Stimulated activated effector memory CD8-positive, alpha-beta T cell treated with anti-CD3 and anti-CD28 coated beads, Interleukin-12 subunit alpha, Interleukin-12 subunit beta, amount 100 ng/mL, for 72 hours (primary cell): Measurements from ENCODE around the gene TSPOAP1.

Experiments
- ATAC-seq: fragments of 150-1000 bp; cut with Tn5 transposase; 2 replicates; pipeline ENCODE4 v1.10.0; 2021
- DNase-seq, 2 donors: peaks; one replicate each; pipeline ENCODE4 v3.0.0; 2021 to 2022; ENCODE audit warnings: low spot score in 2 of 2
- H3K27ac Mint-ChIP-seq: one replicate; pipeline ENCODE4 v1.8.0; 2022; ENCODE audit warnings: mild to moderate bottlenecking, mixed read lengths
- H3K36me3 Mint-ChIP-seq: one replicate; pipeline ENCODE4 v1.8.0; 2022; ENCODE audit warnings: mild to moderate bottlenecking, mixed read lengths
- H3K4me1 Mint-ChIP-seq: one replicate; pipeline ENCODE4 v1.8.0; 2022; ENCODE audit warnings: mixed read lengths
- H3K4me3 Mint-ChIP-seq: one replicate; pipeline ENCODE4 v1.8.0; 2022; ENCODE audit warnings: mild to moderate bottlenecking, mixed read lengths
- H3K9me3 Mint-ChIP-seq: one replicate; pipeline ENCODE4 v1.8.0; 2022; ENCODE audit warnings: mixed read lengths

The TSPOAP1 gene

GRCh38 chr17:58268326-58268725 lies 60.3 kb downstream of the TSPOAP1 start:
- no peaks in the 10 kb centered on the region for H3K36me3 Mint-ChIP-seq
- no peak for ATAC-seq
- H3K27ac Mint-ChIP-seq: no peak overlapping the region
- no peak for DNase-seq
- H3K9me3 Mint-ChIP-seq: no peaks in the 10 kb centered on the region
- peaks cover 11% of the 10 kb centered on the region for H3K4me1 Mint-ChIP-seq
- no peak overlapping the region for H3K4me3 Mint-ChIP-seq

DNA sequence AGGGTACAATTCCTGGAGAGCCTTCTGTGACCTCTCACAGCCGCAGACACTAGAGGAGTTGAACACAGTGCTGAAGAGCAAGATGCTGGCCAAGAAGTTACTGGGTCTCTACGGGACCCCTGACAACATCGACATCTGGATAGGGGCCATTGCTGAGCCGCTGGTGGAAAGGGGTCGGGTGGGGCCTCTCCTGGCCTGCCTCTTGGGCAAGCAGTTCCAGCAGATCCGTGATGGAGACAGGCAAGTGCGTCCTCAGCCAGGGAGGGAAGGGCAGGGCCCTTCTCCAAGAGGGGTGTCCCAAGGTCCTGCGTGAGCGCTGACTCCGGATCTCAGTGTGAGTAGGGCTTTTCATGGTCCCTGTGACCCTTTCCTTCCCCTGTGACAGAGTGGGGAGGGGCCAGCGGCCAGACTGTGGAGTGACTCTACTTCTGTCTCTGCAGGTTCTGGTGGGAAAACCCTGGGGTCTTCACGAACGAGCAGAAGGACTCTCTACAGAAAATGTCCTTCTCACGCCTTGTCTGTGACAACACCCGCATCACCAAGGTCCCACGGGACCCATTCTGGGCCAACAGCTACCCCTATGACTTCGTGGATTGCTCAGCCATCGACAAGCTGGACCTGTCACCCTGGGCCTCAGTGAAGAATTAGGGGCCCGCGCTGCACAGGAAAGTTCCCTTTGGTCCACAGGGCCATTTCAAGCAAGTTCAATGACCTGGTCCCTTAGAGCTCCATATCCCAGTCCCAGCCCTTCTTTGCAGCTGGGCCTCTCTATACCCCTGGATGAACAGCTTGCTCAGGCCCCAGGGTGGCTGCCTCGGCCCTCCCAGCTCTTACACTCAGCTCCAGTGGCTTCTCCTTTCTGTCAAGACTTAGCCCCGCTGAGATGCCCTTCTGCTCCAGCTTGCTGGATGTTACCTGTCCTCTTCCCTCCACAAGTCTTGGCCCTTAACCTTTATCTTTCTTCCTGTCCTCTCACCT lies 61.0 kb downstream of the TSPOAP1 start:
- ATAC-seq: no peak
- Mint-ChIP-seq H3K4me1 (peaks cover 4% of the 10 kb centered on the region), H3K9me3 (no peaks in the 10 kb centered on the region), H3K4me3 (no peak overlapping the region), H3K36me3 (no peaks in the 10 kb centered on the region), H3K27ac (no peak overlapping the region)
- no peak for DNase-seq

DNA sequence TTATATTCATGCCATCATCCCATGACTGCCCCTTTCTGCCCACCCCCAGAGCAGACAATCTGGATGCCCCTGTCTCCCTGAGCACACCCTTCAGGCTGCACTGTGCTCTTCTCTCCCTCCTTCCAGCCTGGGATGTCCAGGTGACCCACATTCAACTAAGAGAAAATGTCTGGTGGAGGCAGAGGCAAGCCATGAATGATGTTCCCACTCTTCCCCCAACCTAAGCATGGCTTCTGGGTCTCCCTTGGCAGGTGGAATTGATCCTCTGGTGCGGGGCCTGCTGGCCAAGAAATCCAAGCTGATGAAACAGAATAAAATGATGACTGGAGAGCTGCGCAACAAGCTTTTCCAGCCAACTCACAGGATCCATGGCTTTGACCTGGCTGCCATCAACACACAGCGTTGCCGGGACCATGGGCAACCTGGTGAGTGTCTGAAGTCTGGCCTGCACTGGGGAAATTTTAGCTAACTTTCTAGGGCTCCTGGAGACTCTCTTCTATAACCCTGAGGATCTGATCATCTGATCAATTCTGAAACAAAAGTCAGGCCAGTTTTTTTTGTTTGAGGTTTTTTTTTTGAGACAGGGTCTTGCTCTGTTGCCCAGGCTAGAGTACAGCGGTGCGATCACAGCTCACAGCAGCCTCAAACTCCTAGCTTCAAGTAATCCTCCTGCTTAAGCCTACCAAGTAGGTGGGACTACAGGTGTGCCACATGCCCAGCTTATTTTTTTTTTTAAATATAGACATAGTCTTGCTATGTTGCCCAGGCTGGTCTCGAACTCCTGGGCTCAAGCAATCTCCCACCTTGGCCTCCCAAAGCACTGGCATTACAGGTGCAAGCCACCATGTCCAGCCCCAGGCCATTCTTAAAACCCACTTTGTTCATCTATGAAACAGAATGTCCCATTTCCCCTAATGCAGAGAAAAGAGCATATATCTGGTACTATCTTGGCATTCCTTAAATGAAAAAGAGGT lies 62.4 kb downstream of the TSPOAP1 start:
- H3K36me3 Mint-ChIP-seq: no peaks in the 10 kb centered on the region
- peaks cover 4% of the 10 kb centered on the region for H3K4me1 Mint-ChIP-seq
- no peaks in the 10 kb centered on the region for H3K9me3 Mint-ChIP-seq
- H3K27ac Mint-ChIP-seq: no peak overlapping the region
- DNase-seq: no peak
- no peak for ATAC-seq
- H3K4me3 Mint-ChIP-seq: no peak overlapping the region

DNA sequence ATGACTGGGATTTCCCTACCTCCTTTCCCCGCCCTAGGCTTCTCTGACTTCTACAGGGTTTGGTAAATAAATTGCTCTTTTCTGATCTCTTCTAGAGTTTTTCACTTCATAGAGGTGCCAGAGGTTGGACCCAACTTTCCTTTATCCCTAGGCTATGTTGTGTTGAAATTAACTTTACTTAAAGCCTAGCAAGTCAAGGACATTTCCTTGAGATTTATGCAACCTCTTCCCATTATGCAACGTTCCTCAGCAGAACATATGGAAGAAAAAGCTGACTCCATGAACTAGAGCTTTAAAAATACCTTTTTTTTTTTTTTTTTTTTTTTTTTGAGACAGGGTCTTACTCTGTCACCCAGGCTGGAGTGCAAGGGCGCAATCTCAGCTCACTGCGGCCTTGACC lies 63.3 kb downstream of the TSPOAP1 start:
- no peak for ATAC-seq
- H3K4me3 Mint-ChIP-seq: no peak overlapping the region
- peaks cover under 1% of the 10 kb centered on the region for H3K4me1 Mint-ChIP-seq
- H3K9me3 Mint-ChIP-seq: no peaks in the 10 kb centered on the region
- no peak for DNase-seq
- no peak overlapping the region for H3K27ac Mint-ChIP-seq
- no peaks in the 10 kb centered on the region for H3K36me3 Mint-ChIP-seq

GRCh38 chr17:58264407-58265103 lies 64.0 kb downstream of the TSPOAP1 start:
- no peak for ATAC-seq
- no peaks in the 10 kb centered on the region for H3K4me1 Mint-ChIP-seq
- no peak overlapping the region for H3K27ac Mint-ChIP-seq
- no peak for DNase-seq
- no peaks in the 10 kb centered on the region for H3K36me3 Mint-ChIP-seq
- H3K4me3 Mint-ChIP-seq: no peak overlapping the region
- no peaks in the 10 kb centered on the region for H3K9me3 Mint-ChIP-seq

DNA sequence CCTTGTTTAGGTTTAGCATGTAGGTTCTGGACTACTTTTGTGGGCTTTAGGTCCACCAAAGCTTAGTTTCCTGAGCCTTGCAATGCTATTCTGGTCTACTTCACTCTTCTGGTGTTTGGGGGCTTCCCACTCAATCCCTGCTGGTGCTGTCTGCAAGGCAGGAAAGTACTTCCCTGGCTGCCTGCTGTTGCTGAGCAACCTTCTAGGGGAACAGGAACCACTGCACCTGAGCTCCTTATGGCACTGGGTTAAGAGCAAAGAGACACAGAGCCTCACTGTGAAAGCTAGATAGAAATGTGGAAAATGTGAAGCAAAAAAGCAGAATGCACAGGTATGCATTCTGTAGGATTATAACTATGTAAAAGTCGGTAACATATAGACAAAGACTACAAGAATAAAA lies 64.8 kb downstream of the TSPOAP1 start:
- Mint-ChIP-seq H3K36me3 (no peaks in the 10 kb centered on the region), H3K4me3 (no peak overlapping the region), H3K27ac (no peak overlapping the region), H3K9me3 (no peaks in the 10 kb centered on the region), H3K4me1 (no peaks in the 10 kb centered on the region)
- DNase-seq: no peak
- no peak for ATAC-seq

DNA sequence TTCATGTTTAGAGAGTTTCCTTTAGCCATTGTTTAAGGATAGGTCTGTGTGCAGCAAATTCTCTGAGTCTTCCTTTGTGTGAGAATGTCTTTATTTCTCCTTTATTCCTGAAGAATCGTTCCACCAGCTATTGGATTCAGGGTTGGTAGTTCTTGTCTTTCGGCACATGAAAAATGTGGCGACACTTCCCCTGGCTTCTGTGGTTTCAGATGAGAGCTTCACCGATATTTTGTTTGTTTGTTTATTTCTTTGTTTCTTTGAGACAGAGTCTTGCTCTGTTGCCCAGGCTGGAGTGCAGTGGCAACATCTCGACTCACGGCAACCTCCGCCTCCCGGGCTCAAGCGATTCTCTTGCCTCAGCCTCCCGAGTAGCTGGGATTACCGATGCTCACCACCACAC lies 66.4 kb downstream of the TSPOAP1 start:
- H3K4me3 Mint-ChIP-seq: no peak overlapping the region
- no peak for DNase-seq
- no peaks in the 10 kb centered on the region for H3K9me3 Mint-ChIP-seq
- no peaks in the 10 kb centered on the region for H3K36me3 Mint-ChIP-seq
- no peak for ATAC-seq
- no peak overlapping the region for H3K27ac Mint-ChIP-seq
- H3K4me1 Mint-ChIP-seq: no peaks in the 10 kb centered on the region

DNA sequence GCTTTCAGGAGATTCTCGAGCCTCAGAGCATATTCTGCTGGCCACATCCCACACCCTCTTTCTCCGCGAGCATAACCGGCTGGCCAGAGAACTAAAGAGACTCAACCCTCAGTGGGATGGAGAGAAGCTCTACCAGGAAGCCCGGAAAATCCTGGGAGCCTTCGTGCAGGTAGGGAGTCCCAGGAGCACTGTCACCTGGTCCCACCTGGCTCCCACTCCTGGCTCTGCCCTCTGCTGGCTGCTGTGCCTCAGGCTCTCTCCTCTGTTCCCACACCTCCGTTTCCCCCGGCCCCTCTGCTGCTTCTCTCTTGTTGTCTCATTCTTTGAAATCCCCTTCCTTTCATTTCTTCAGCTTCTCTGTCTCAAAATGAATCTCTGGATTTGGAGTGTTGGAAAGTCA lies 73.8 kb downstream of the TSPOAP1 start:
- no peaks in the 10 kb centered on the region for H3K36me3 Mint-ChIP-seq
- no peak overlapping the region for H3K27ac Mint-ChIP-seq
- no peaks in the 10 kb centered on the region for H3K9me3 Mint-ChIP-seq
- peaks cover 6% of the 10 kb centered on the region for H3K4me1 Mint-ChIP-seq
- ATAC-seq: no peak
- no peak for DNase-seq
- no peak overlapping the region for H3K4me3 Mint-ChIP-seq

GRCh38 chr17:58253082-58253481 lies 75.5 kb downstream of the TSPOAP1 start:
- no peaks in the 10 kb centered on the region for H3K36me3 Mint-ChIP-seq
- ATAC-seq (no peak), DNase-seq (no peak)
- H3K9me3 Mint-ChIP-seq: no peaks in the 10 kb centered on the region
- no peak overlapping the region for H3K27ac Mint-ChIP-seq
- no peak overlapping the region for H3K4me3 Mint-ChIP-seq
- H3K4me1 Mint-ChIP-seq: peaks cover 8% of the 10 kb centered on the region

- DNase-seq: no peak
- no peak for ATAC-seq
- Mint-ChIP-seq H3K36me3 (no peaks in the 10 kb centered on the region), H3K4me3 (no peak overlapping the region), H3K9me3 (no peaks in the 10 kb centered on the region), H3K4me1 (peaks cover 14% of the 10 kb centered on the region), H3K27ac (no peak overlapping the region)
Observed at GRCh38 chr17:58252141-58252540, 76.5 kb downstream of the TSPOAP1 start.
